Measurements from ENCODE around the gene ANK2. TPM values are rescaled to one million over a fixed set of nuclear protein-coding genes. Genes with fewer than 3 reads are reported as not detected.

ANK2 gene
- total and polyA plus RNA-seq, 4 donors: 231 to 512 (median 262) TPM

DNA sequence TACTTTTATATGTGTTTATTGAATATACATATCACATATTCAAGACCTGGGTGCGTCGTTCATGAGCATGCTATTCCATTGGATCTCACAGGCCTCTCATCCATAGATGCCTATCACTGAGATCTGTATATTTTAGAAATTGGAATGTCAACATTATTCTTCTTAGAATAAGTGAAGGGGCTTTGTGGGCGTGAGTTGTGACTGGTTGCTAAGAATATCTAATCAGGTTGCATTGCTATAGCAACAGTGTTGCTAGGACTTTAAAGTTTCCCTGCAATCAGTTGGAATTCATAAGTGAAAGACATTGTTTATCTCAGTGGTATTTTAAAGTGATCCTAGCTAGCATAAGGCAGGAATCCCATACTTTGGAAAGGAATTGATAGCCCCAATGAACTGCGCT, 36.7 kb upstream of the ANK2 start:
- H3K27me3 ChIP-seq (ENCODE audit: control insufficient read depth, insufficient read depth, low read length): no peaks in the 10 kb centered on the region
- H3K36me3 ChIP-seq (ENCODE audit: control insufficient read depth, insufficient read depth, low read length): no peaks in the 10 kb centered on the region
- no peaks in the 10 kb centered on the region for H3K9me3 ChIP-seq (ENCODE audit: control insufficient read depth, insufficient read depth, low read length)
- H3K4me1 ChIP-seq (ENCODE audit: control insufficient read depth, insufficient read depth, low read length): no peaks in the 10 kb centered on the region
- peak in 4 of 6 donors; percentile 17 to 78 (median 44) for DNase-seq (ENCODE audit: low read depth in 4 of 6, low spot score in 6 of 6)
- H3K27ac ChIP-seq (ENCODE audit: low read depth, low read length): no peak overlapping the region
- H3K4me3 ChIP-seq (ENCODE audit: low read depth, low read length): no peak overlapping the region
- 55% methylated on average over 2 of the region's 4 CpGs for WGBS (ENCODE audit: insufficient coverage)

DNA sequence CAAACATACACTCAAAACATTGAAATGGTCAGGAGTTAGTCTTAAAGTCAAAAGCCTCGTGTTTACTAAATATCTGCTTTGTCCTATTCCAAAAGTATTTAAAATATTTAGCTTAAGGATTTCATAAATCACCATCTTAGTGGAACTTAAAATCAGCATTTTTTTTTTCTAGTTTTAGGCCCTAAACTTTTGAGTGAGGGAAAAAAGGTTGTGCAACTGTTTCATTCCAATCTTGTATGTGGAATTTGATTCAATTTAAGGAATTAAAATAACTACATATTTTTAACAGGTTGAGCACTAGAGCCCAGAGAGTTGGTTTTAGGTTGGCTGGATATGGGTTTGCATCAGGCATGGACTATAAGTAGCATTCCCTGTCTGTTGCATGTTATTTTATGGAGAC, 35.7 kb upstream of the ANK2 start:
- WGBS (ENCODE audit: insufficient coverage): no CpG with 5 or more reads among the region's 1 CpG
- no peaks in the 10 kb centered on the region for H3K4me1 ChIP-seq (ENCODE audit: control insufficient read depth, insufficient read depth, low read length)
- no peaks in the 10 kb centered on the region for H3K27me3 ChIP-seq (ENCODE audit: control insufficient read depth, insufficient read depth, low read length)
- no peaks in the 10 kb centered on the region for H3K9me3 ChIP-seq (ENCODE audit: control insufficient read depth, insufficient read depth, low read length)
- no peak for DNase-seq (ENCODE audit: low read depth in 4 of 6, low spot score in 6 of 6)
- H3K36me3 ChIP-seq (ENCODE audit: control insufficient read depth, insufficient read depth, low read length): no peaks in the 10 kb centered on the region
- H3K27ac ChIP-seq (ENCODE audit: low read depth, low read length): no peak overlapping the region
- H3K4me3 ChIP-seq (ENCODE audit: low read depth, low read length): no peak overlapping the region

DNA sequence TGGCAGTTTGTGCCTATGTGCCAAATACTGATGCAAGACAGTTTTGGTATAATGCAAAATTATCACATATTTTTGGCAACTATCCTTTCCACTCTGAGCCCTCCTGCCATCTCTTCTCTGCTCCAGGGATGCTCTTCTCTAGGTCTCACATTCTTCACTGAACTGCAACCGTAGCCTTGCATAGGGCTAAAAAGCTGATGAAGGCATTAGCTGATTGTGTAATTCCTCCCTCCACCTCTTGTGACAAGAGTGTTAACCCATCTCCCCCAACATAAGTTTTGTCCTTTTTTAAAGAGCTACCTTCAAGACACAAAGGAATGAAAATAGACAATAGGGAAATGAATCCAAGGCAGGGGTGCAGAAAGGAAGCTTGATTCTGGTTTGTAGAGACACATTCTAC, 33.1 kb upstream of the ANK2 start:
- no peaks in the 10 kb centered on the region for H3K4me1 ChIP-seq (ENCODE audit: control insufficient read depth, insufficient read depth, low read length)
- no peak overlapping the region for H3K4me3 ChIP-seq (ENCODE audit: low read depth, low read length)
- H3K9me3 ChIP-seq (ENCODE audit: control insufficient read depth, insufficient read depth, low read length): no peaks in the 10 kb centered on the region
- DNase-seq (ENCODE audit: low read depth in 4 of 6, low spot score in 6 of 6): no peak
- no peak overlapping the region for H3K27ac ChIP-seq (ENCODE audit: low read depth, low read length)
- no CpG with 5 or more reads among the region's 1 CpG for WGBS (ENCODE audit: insufficient coverage)
- H3K27me3 ChIP-seq (ENCODE audit: control insufficient read depth, insufficient read depth, low read length): no peaks in the 10 kb centered on the region
- H3K36me3 ChIP-seq (ENCODE audit: control insufficient read depth, insufficient read depth, low read length): no peaks in the 10 kb centered on the region

DNA sequence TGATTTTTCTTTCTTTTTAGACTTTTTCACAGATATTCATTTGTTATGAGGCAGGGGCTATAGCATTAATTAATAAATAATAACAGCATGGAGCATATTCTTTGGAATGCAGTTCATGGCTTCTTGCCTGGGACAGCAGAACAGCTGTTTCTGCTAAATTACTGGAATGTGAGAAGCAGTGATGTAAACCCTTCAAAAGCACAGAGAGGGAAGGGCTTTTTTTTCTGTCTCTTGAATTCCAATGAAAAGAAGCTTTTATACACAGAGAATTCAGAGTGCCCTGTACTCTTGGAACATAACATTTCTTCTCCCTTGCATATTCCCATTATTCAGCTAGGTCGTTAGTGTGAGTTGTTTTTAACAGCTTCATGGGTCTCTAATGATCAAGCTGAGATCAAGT, 28.5 kb upstream of the ANK2 start:
- peak overlapping the region; percentile 82 for H3K27ac ChIP-seq (ENCODE audit: low read depth, low read length)
- no peaks in the 10 kb centered on the region for H3K27me3 ChIP-seq (ENCODE audit: control insufficient read depth, insufficient read depth, low read length)
- DNase-seq (ENCODE audit: low read depth in 4 of 6, low spot score in 6 of 6): peak in 2 of 6 donors; percentile 41 to 67
- WGBS (ENCODE audit: insufficient coverage): no CpG with 5 or more reads among the region's 1 CpG
- H3K4me1 ChIP-seq (ENCODE audit: control insufficient read depth, insufficient read depth, low read length): no peaks in the 10 kb centered on the region
- no peaks in the 10 kb centered on the region for H3K9me3 ChIP-seq (ENCODE audit: control insufficient read depth, insufficient read depth, low read length)
- H3K36me3 ChIP-seq (ENCODE audit: control insufficient read depth, insufficient read depth, low read length): no peaks in the 10 kb centered on the region
- H3K4me3 ChIP-seq (ENCODE audit: low read depth, low read length): no peak overlapping the region

DNA sequence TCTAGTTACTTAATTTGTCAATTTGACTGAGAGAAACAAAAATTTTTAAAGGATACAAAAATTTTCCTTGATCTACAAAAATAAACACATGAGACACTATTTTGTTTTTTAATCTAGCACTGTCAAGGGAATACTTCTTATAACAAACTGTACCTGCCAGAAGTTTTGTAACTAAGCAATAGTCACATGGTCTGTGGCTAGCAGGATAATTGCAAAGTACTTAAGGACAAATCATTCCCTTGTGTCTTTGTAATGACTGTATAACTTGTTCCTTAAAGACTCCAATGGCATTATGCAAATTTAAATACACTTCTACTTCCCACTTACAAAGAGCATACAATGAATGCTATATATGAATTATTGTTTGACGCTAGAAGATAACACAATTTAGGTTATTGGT, 25.1 kb upstream of the ANK2 start:
- no peaks in the 10 kb centered on the region for H3K27me3 ChIP-seq (ENCODE audit: control insufficient read depth, insufficient read depth, low read length)
- no peaks in the 10 kb centered on the region for H3K9me3 ChIP-seq (ENCODE audit: control insufficient read depth, insufficient read depth, low read length)
- no peaks in the 10 kb centered on the region for H3K36me3 ChIP-seq (ENCODE audit: control insufficient read depth, insufficient read depth, low read length)
- peak in 1 of 6 donors; percentile 75 for DNase-seq (ENCODE audit: low read depth in 4 of 6, low spot score in 6 of 6)
- no peaks in the 10 kb centered on the region for H3K4me1 ChIP-seq (ENCODE audit: control insufficient read depth, insufficient read depth, low read length)
- H3K27ac ChIP-seq (ENCODE audit: low read depth, low read length): no peak overlapping the region
- WGBS (ENCODE audit: insufficient coverage): no CpG with 5 or more reads among the region's 1 CpG
- no peak overlapping the region for H3K4me3 ChIP-seq (ENCODE audit: low read depth, low read length)

DNA sequence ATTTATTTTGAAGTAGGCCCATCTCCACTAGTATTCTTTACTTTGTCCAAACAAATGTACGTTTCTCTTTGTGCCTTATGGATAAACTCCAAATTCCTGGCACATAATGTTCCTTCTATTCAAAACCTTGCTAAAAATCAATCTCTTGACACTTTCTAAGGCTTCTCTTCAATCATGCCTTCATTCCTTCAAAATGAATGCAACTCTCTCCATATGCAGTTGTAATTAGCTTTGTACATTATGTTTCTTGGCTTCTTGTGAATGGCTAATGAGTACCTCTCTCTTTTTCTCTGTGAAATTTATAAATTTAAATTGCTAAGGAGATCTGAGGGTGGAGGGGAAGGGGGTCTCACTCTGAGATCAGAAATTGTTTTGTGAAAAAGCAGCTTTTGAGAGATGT, 24.0 kb upstream of the ANK2 start:
- Histone ChIP-seq H3K4me3 (ENCODE audit: low read depth, low read length) (no peak overlapping the region), H3K4me1 (ENCODE audit: control insufficient read depth, insufficient read depth, low read length) (no peaks in the 10 kb centered on the region), H3K9me3 (ENCODE audit: control insufficient read depth, insufficient read depth, low read length) (no peaks in the 10 kb centered on the region), H3K27ac (ENCODE audit: low read depth, low read length) (no peak overlapping the region), H3K36me3 (ENCODE audit: control insufficient read depth, insufficient read depth, low read length) (no peaks in the 10 kb centered on the region), H3K27me3 (ENCODE audit: control insufficient read depth, insufficient read depth, low read length) (no peaks in the 10 kb centered on the region)
- 75% methylated on average over 1 of the region's 1 CpG for WGBS (ENCODE audit: insufficient coverage)
- DNase-seq (ENCODE audit: low read depth in 4 of 6, low spot score in 6 of 6): peak in 1 of 6 donors; percentile 63

DNA sequence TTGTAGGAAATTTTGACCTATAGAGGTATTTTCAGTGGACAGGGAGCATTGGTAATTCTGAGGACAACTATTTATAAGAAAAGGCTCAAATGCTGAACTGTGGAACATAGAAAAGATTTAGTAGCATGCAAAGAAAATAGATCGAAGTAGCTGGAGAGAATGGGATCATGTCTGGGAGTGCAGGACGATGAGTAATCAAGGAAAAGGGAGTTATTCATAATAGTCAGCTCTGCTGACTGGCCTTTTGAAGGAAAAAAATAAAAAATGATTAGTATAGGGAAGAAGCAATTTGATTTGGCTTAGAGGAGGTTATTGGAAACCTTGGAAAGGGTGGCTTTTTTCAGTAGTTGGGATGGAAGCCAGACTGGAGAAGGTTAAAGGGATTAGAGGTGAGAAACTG, 22.9 kb upstream of the ANK2 start:
- no peaks in the 10 kb centered on the region for H3K27me3 ChIP-seq (ENCODE audit: control insufficient read depth, insufficient read depth, low read length)
- no peak overlapping the region for H3K27ac ChIP-seq (ENCODE audit: low read depth, low read length)
- WGBS (ENCODE audit: insufficient coverage): 83% methylated on average over 2 of the region's 2 CpGs
- no peak for DNase-seq (ENCODE audit: low read depth in 4 of 6, low spot score in 6 of 6)
- H3K4me3 ChIP-seq (ENCODE audit: low read depth, low read length): no peak overlapping the region
- no peaks in the 10 kb centered on the region for H3K4me1 ChIP-seq (ENCODE audit: control insufficient read depth, insufficient read depth, low read length)
- no peaks in the 10 kb centered on the region for H3K9me3 ChIP-seq (ENCODE audit: control insufficient read depth, insufficient read depth, low read length)
- no peaks in the 10 kb centered on the region for H3K36me3 ChIP-seq (ENCODE audit: control insufficient read depth, insufficient read depth, low read length)

DNA sequence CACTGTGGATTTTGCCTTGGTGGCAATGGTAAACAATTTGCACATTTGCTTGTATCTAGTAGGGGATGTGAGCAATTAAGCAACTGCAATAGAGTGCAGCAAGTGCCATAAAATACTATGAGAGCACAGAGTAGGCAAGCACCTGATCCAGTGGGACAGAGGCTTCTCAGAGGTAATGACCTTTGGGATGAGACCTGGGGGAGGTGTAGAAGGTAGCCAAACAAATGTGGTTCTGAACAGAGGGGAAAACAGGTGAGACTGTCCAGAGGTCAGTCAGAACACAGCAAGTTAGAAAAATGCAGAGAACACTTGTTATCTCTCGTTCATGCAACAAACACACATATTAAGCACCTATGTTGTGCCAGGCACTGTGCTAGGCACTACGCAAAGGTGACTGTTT, 21.4 kb upstream of the ANK2 start:
- WGBS (ENCODE audit: insufficient coverage): no CpG with 5 or more reads among the region's 2 CpGs
- no peaks in the 10 kb centered on the region for H3K36me3 ChIP-seq (ENCODE audit: control insufficient read depth, insufficient read depth, low read length)
- DNase-seq (ENCODE audit: low read depth in 4 of 6, low spot score in 6 of 6): no peak
- H3K9me3 ChIP-seq (ENCODE audit: control insufficient read depth, insufficient read depth, low read length): no peaks in the 10 kb centered on the region
- H3K27me3 ChIP-seq (ENCODE audit: control insufficient read depth, insufficient read depth, low read length): no peaks in the 10 kb centered on the region
- no peak overlapping the region for H3K27ac ChIP-seq (ENCODE audit: low read depth, low read length)
- no peak overlapping the region for H3K4me3 ChIP-seq (ENCODE audit: low read depth, low read length)
- H3K4me1 ChIP-seq (ENCODE audit: control insufficient read depth, insufficient read depth, low read length): no peaks in the 10 kb centered on the region

DNA sequence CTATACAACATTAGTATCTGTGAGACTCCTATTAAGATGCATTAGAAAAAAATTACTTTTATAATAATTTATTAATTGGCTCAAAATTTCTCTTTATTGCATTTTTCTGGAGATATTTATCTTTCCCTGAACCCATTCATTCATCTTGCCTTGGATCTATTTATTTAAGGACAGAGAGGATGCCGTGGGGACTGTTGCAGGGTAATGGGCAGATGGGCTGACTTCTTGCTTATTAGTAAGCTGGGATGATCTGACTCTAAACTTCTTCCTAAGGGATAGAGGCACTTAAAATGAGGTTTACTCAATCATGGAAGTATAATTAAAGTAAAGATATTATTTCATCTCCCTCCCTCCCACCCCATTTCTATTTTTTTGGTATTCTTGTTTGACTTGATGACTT, 18.2 kb upstream of the ANK2 start:
- H3K4me1 ChIP-seq (ENCODE audit: control insufficient read depth, insufficient read depth, low read length): no peaks in the 10 kb centered on the region
- H3K36me3 ChIP-seq (ENCODE audit: control insufficient read depth, insufficient read depth, low read length): no peaks in the 10 kb centered on the region
- no peak for DNase-seq (ENCODE audit: low read depth in 4 of 6, low spot score in 6 of 6)
- H3K4me3 ChIP-seq (ENCODE audit: low read depth, low read length): no peak overlapping the region
- no CpG with 5 or more reads among the region's 1 CpG for WGBS (ENCODE audit: insufficient coverage)
- no peak overlapping the region for H3K27ac ChIP-seq (ENCODE audit: low read depth, low read length)
- H3K27me3 ChIP-seq (ENCODE audit: control insufficient read depth, insufficient read depth, low read length): no peaks in the 10 kb centered on the region
- H3K9me3 ChIP-seq (ENCODE audit: control insufficient read depth, insufficient read depth, low read length): no peaks in the 10 kb centered on the region

DNA sequence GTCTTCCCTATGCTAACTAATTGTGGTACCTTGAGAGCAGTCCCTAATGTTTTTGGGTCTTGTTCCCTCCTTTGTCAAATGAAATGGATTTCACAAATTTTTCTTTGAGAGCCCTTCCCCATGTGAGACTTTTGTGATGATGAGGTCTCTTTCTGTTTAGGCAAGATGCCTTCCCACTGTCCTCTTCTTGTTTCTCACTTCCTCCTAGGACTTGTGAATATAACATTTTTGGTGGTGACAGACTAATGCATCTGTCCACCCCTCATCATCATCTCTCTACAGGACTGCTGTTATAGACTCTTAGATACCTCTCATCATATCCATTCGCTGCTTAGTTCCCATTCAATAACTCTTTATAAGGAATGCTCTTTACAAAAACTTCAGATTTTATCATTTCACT, 8.7 kb upstream of the ANK2 start:
- no peaks in the 10 kb centered on the region for H3K9me3 ChIP-seq (ENCODE audit: control insufficient read depth, insufficient read depth, low read length)
- no peak for DNase-seq (ENCODE audit: low read depth in 4 of 6, low spot score in 6 of 6)
- no peak overlapping the region for H3K27ac ChIP-seq (ENCODE audit: low read depth, low read length)
- no peak overlapping the region for H3K4me3 ChIP-seq (ENCODE audit: low read depth, low read length)
- no CpG with 5 or more reads among the region's 1 CpG for WGBS (ENCODE audit: insufficient coverage)
- H3K36me3 ChIP-seq (ENCODE audit: control insufficient read depth, insufficient read depth, low read length): no peaks in the 10 kb centered on the region
- H3K27me3 ChIP-seq (ENCODE audit: control insufficient read depth, insufficient read depth, low read length): no peaks in the 10 kb centered on the region
- H3K4me1 ChIP-seq (ENCODE audit: control insufficient read depth, insufficient read depth, low read length): no peaks in the 10 kb centered on the region

Measured in spinal cord (tissue), 10 donors.